ENCODE measurements around the gene RILP. TPM values are rescaled to one million over a fixed set of nuclear protein-coding genes. Genes with fewer than 3 reads are reported as not detected.

Gene RILP
- total and polyA plus RNA-seq, 10 of the 15 experiments (the other 5 are each of a cell fraction or from before 2014, with no cell fraction given): 0.60 to 6.1 (median 3.3) TPM; not detected in 1

GRCh38 chr17:1640329-1641064, 9.2 kb downstream of the RILP start:
- no TSS peak for BruUV-seq (replicated peaks)
- FAIRE-seq: no peak
- intact Hi-C loops (cut with micrococcal nuclease; ENCODE audit: unreplicated experiment) (loop anchor here (10.0 kb wide), 1 partner anchor 366 kb away; the partner anchor contains the start of genes BHLHA9 and TRARG1), in situ Hi-C loops (cut with MboI) (no loop called here)
- WGBS (ENCODE audit: insufficient coverage, insufficient replicate concordance, low lambda C conversion rate, missing lambda C conversion rate): 76% methylated on average over 23 of the region's 23 CpGs
- H3K4me3 ChIP-seq: no peak overlapping the region
- H4K20me1 ChIP-seq (ENCODE audit: control insufficient read depth, insufficient read depth): no peaks in the 10 kb centered on the region
- peaks cover 5% of the 10 kb centered on the region for H3K79me2 ChIP-seq (ENCODE audit: control insufficient read depth, insufficient read depth, low read length)
- H3K4me2 ChIP-seq (ENCODE audit: control insufficient read depth, insufficient read depth): no peak overlapping the region
- no peaks in the 10 kb centered on the region for H3K36me3 ChIP-seq (ENCODE audit: control insufficient read depth in 2 of 2, insufficient read depth in 2 of 2, low read length in 1 of 2)
- no peak overlapping the region for H2AFZ ChIP-seq (ENCODE audit: control insufficient read depth, low read depth, low read length)
- ChIA-PET SMC1A (ENCODE audit: uncharacterized antibody, unreplicated experiment) (no interaction called here), POLR2A (interaction anchor here (1.0 kb wide), 1 partner anchor 33 kb away, joined by 3 read pairs; no protein-coding TSS in a partner anchor), RAD21 (ENCODE audit: unreplicated experiment) (interaction anchor here (0.7 to 1.4 kb wide), 2 partner anchors 10 to 66 kb away, joined by 6 read pairs; no protein-coding TSS in a partner anchor), CTCF (interaction anchor here (1.1 to 2.0 kb wide), 2 partner anchors 10 to 33 kb away, joined by 4 to 6 read pairs; no protein-coding TSS in a partner anchor)
- no peak for ATAC-seq
- H3K9me3 ChIP-seq (replicated peaks; ENCODE audit: control insufficient read depth, insufficient read depth, low read length): no peaks in the 10 kb centered on the region
- H3K4me1 ChIP-seq (ENCODE audit: control insufficient read depth, insufficient read depth, low read length): peaks cover 21% of the 10 kb centered on the region
- TF ChIP-seq TCF12 (IDR thresholded peaks at IDR 0.05; ENCODE audit: low read depth, low read length): no peak
- no peak for TF ChIP-seq ZBTB11 (CRISPR knock-in tag; IDR thresholded peaks at IDR 0.05)
- no peak for TF ChIP-seq YBX1 (IDR thresholded peaks at IDR 0.05)
- no peak overlapping the region for H3K9ac ChIP-seq (ENCODE audit: control insufficient read depth, insufficient read depth, low read length)
- no peak for DNase-seq (ENCODE audit: low read depth, low spot score)
- no peaks in the 10 kb centered on the region for H3K27me3 ChIP-seq (replicated peaks in 1 of 2; ENCODE audit: control insufficient read depth in 2 of 2, insufficient read depth in 2 of 2, low read length in 1 of 2)
- H3K27ac ChIP-seq (ENCODE audit: control insufficient read depth, insufficient read depth): no peak overlapping the region

All from GM12878 (cell line).